ENCODE data around the gene SRD5A1. TPM values are rescaled to one million over a fixed set of nuclear protein-coding genes. Genes with fewer than 3 reads are reported as not detected.
A peak's percentile ranks its signal among the peaks of the same experiment; 100 is the strongest.

Gene SRD5A1
- total RNA-seq, 1 donor from 2014 or later: 37.4 TPM

GRCh38 chr5:6673031-6673430, 39.8 kb downstream of the SRD5A1 start:
- H3K4me3 ChIP-seq (ENCODE audit: low read depth, low read length): no peak overlapping the region
- no peak for TF ChIP-seq CTCF (IDR thresholded peaks at IDR 0.05; ENCODE audit: insufficient read depth, low read length, poor library complexity, severe bottlenecking)
- no peak for DNase-seq (ENCODE audit: low read depth)

DNA sequence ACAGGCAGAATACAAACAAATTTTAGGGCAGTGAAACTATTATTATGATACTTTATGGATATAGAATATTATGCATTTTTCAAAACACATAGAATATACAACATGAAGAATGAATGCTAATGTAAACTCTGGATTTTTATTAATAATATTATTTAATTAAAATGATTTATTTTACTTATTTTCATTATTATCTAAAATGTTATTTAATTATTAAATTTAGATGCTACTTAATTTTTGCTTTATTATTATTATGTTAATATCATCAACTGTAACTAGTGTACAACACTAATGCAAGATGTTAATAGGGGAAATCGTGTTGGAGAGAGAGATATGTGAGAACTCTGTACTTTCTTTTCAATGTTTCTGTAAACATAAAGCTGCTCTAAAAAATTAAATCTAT, 40.7 kb downstream of the SRD5A1 start:
- TF ChIP-seq CTCF (IDR thresholded peaks at IDR 0.05; ENCODE audit: insufficient read depth, low read length, poor library complexity, severe bottlenecking): no peak
- DNase-seq (ENCODE audit: low read depth): no peak
- Histone ChIP-seq H3K4me3 (ENCODE audit: low read depth, low read length) (no peak overlapping the region), H3K36me3 (ENCODE audit: control insufficient read depth, insufficient read depth, low read length) (no peaks in the 10 kb centered on the region), H3K27me3 (ENCODE audit: control insufficient read depth, insufficient read depth, low read length) (no peaks in the 10 kb centered on the region)

More at GRCh38 chr5:6673031-6673430, 39.8 kb downstream of the SRD5A1 start:
- H3K27me3 ChIP-seq (ENCODE audit: control insufficient read depth, insufficient read depth, low read length): no peaks in the 10 kb centered on the region
- no peaks in the 10 kb centered on the region for H3K36me3 ChIP-seq (ENCODE audit: control insufficient read depth, insufficient read depth, low read length)

DNA sequence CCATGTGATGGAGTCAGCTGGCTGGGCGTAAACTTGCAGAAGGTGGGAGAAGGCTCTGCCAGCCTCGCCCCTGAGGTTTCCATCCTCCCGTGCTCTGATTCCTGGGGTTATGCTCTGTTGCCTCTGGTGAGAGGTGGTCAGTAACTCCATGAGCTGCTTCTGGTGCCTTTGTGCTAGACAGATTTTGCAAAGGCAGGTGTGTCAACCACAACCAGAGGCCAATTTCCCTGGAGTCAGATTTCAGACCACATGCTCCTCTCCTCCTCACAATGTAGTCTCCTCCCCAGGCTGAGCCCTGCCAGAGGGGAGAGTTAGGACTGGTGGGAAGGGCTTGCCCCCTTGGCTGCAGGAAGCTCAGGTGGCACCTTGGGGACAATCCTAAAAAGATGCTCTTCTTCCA, 41.2 kb downstream of the SRD5A1 start:
- no peaks in the 10 kb centered on the region for H3K36me3 ChIP-seq (ENCODE audit: control insufficient read depth, insufficient read depth, low read length)
- TF ChIP-seq CTCF (IDR thresholded peaks at IDR 0.05; ENCODE audit: insufficient read depth, low read length, poor library complexity, severe bottlenecking): no peak
- no peaks in the 10 kb centered on the region for H3K27me3 ChIP-seq (ENCODE audit: control insufficient read depth, insufficient read depth, low read length)
- H3K4me3 ChIP-seq (ENCODE audit: low read depth, low read length): no peak overlapping the region
- DNase-seq (ENCODE audit: low read depth): no peak

GRCh38 chr5:6674886-6675285, 41.6 kb downstream of the SRD5A1 start:
- no peaks in the 10 kb centered on the region for H3K27me3 ChIP-seq (ENCODE audit: control insufficient read depth, insufficient read depth, low read length)
- DNase-seq (ENCODE audit: low read depth): no peak
- TF ChIP-seq CTCF (IDR thresholded peaks at IDR 0.05; ENCODE audit: insufficient read depth, low read length, poor library complexity, severe bottlenecking): no peak
- H3K4me3 ChIP-seq (ENCODE audit: low read depth, low read length): no peak overlapping the region
- H3K36me3 ChIP-seq (ENCODE audit: control insufficient read depth, insufficient read depth, low read length): no peaks in the 10 kb centered on the region

GRCh38 chr5:6675784-6676491, 42.7 kb downstream of the SRD5A1 start:
- no peak for DNase-seq (ENCODE audit: low read depth)
- H3K4me3 ChIP-seq (ENCODE audit: low read depth, low read length): no peak overlapping the region
- no peak for TF ChIP-seq CTCF (IDR thresholded peaks at IDR 0.05; ENCODE audit: insufficient read depth, low read length, poor library complexity, severe bottlenecking)
- H3K27me3 ChIP-seq (ENCODE audit: control insufficient read depth, insufficient read depth, low read length): no peaks in the 10 kb centered on the region
- no peaks in the 10 kb centered on the region for H3K36me3 ChIP-seq (ENCODE audit: control insufficient read depth, insufficient read depth, low read length)

GRCh38 chr5:6676702-6677101, 43.5 kb downstream of the SRD5A1 start:
- H3K27me3 ChIP-seq (ENCODE audit: control insufficient read depth, insufficient read depth, low read length): no peaks in the 10 kb centered on the region
- H3K36me3 ChIP-seq (ENCODE audit: control insufficient read depth, insufficient read depth, low read length): no peaks in the 10 kb centered on the region
- peak; percentile 2 for DNase-seq (ENCODE audit: low read depth)
- no peak overlapping the region for H3K4me3 ChIP-seq (ENCODE audit: low read depth, low read length)
- TF ChIP-seq CTCF (IDR thresholded peaks at IDR 0.05; ENCODE audit: insufficient read depth, low read length, poor library complexity, severe bottlenecking): no peak

Measured in kidney epithelial cell (primary cell).